Psoas muscle (tissue), 8 donors: Measurements from ENCODE around the gene HOXC5. TPM values are rescaled to one million over a fixed set of nuclear protein-coding genes. Genes with fewer than 3 reads are reported as not detected.

ENCODE experiments used
- ATAC-seq, 4 donors: fragments of 200-7000 bp; cut with Tn5 transposase; one replicate each; pipeline ENCODE4 v1.9.1; 2020; ENCODE audit warnings: moderate library complexity in 3 of 4, mild to moderate bottlenecking in 2 of 4
- DNase-seq, 2 donors: peaks; one replicate each; pipeline ENCODE4 v3.0.0-alpha.2; 2020
- H3K27ac ChIP-seq: fragments of 200-600 bp; one replicate; pipeline ENCODE4 v1.8.0; 2022
- H3K27me3 ChIP-seq, 3 donors: fragments of 200-600 bp in 1 of 3; one replicate each; pipeline versions ENCODE4 v1.6.1 to v1.8.0; 2013 to 2022; ENCODE audit warnings: low read length in 2 of 3, mild to moderate bottlenecking in 2 of 3, moderate library complexity in 1 of 3; ENCODE audit not compliant: insufficient read depth in 3 of 3
- H3K36me3 ChIP-seq, 2 donors: fragments of 200-600 bp in 1 of 2; one replicate each; pipeline versions ENCODE4 v1.6.1 to v1.8.0; 2013 to 2022; ENCODE audit warnings: low read depth in 1 of 2, mild to moderate bottlenecking in 1 of 2, moderate library complexity in 1 of 2; ENCODE audit not compliant: insufficient read depth in 1 of 2
- H3K4me1 ChIP-seq: fragments of 200-600 bp; one replicate; pipeline ENCODE4 v1.8.0; 2022
- H3K4me3 ChIP-seq: fragments of 200-600 bp; one replicate; pipeline ENCODE4 v1.8.0; 2022; ENCODE audit warnings: mild to moderate bottlenecking
- H3K9me3 ChIP-seq: fragments of 200-600 bp; one replicate; pipeline ENCODE4 v1.8.0; 2022
- CTCF ChIP-seq: fragments of 200-600 bp; IDR thresholded peaks from one replicate; pipeline ENCODE4 v1.8.0; 2022; ENCODE audit warnings: antibody characterized with exemption
- WGBS, 3 donors: extraction: QIAGEN DNeasy Blood & Tissue Kit; methylation state at CpG; one replicate each; pipeline versions ENCODE4 v1.1.6 to v1.1.7; 2013; 5-methylcytosine and 5-hydroxymethylcytosine counted together
- intact Hi-C, 2 donors: fragments of 100-400 bp; cut with DNase I; formaldehyde crosslinking; loops; one replicate each; pipeline versions ENCODE4 v1.11.0 to v1.14.2; 2022
- polyA plus RNA-seq, 3 donors: library from polyadenylated mRNA; stranded (reverse); fragments of 200-250 nt; gene quantifications; one replicate each; pipeline ENCODE4 v1.2.3, GENCODE V29; 2013
- total RNA-seq, 4 donors: library from RNA; stranded (reverse); fragmentation: NEBNext Ultra II Directional in 2 of 4; extraction: Animal tissue kit (Norgen Biotek cat#: 25700) in 2 of 4; gene quantifications; one replicate each; pipeline versions ENCODE4 v1.2.1 to v1.2.4, GENCODE V29; 2021 to 2023
- donor health status: healthy with polysubstance abuse.
- donor health status: DM: no; HTN: no; CAD: no; lungs with moderate emphysema.
- donor health status: Bipolar disorder and iron deficiency.
- donor health status: healthy.
- donor health status: DM: yes; HTN: yes; CAD: no.
- donor health status: DM: no; HTN: no; CAD: no.
- donor health status: DM: no; HTN: no; CAD: no.
- donor health status: DM: yes; HTN: yes; CAD: no.

The HOXC5 gene
- total and polyA plus RNA-seq, 7 donors: 0.03 to 3.3 (median 0.58) TPM

DNA sequence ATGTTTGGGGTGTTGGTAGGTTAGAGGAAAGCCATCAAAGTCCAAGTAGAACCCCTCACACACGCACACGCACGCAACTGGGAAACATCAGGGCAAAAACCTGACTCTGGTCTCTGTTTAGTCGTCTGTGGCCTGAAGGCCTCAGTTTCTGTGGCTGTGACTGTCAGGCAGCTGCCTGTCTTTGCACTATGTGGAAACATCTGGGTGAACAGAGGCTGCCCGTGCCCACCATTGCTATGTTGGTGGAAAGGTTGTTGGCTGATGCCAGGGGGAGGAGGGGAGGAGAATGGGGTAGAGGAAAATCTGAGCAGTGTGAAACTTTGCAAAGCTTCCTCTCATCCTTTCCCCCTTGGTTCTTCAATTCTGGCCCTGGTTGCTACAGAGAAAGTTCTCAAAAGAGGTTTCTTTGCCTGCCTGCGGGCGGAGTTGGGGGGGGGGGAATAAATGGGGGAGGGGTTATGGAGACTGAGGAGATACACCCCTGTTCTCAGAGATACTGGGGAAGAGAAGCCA, 40.4 kb upstream of the HOXC5 start:
- no peak for TF ChIP-seq CTCF
- Histone ChIP-seq H3K4me1 (peaks cover 41% of the 10 kb centered on the region), H3K27me3 (peaks cover 0 to 3% (median 0%) of the 10 kb centered on the region in 3 donors), H3K27ac (peak overlapping the region; percentile 95), H3K36me3 (no peaks in the 10 kb centered on the region), H3K9me3 (no peaks in the 10 kb centered on the region), H3K4me3 (peak overlapping the region; percentile 79)
- WGBS, 3 donors: 52 to 58% (median 54%) methylated on average over 7 of the region's 7 CpGs
- DNase-seq (no peak), ATAC-seq (no peak)
- intact Hi-C loops: no loop called here

GRCh38 chr12:53993162-53994008, 39.5 kb upstream of the HOXC5 start:
- H3K4me1 ChIP-seq: peaks cover 36% of the 10 kb centered on the region
- WGBS, 3 donors: 11 to 26% (median 18%) methylated on average over 18 of the region's 18 CpGs
- DNase-seq: no peak
- no peaks in the 10 kb centered on the region for H3K9me3 ChIP-seq
- intact Hi-C loops: no loop called here
- H3K36me3 ChIP-seq: no peaks in the 10 kb centered on the region
- H3K27me3 ChIP-seq: peaks cover 0 to 3% (median 0%) of the 10 kb centered on the region in 3 donors
- TF ChIP-seq CTCF: no peak
- ATAC-seq: no peak
- H3K27ac ChIP-seq: peak overlapping the region; percentile 95
- H3K4me3 ChIP-seq: peak overlapping the region; percentile 78

GRCh38 chr12:53994009-53994263, 38.9 kb upstream of the HOXC5 start:
- WGBS, 3 donors: 2 to 3% (median 3%) methylated on average over 16 to 19 of the region's 19 CpGs
- no peak for TF ChIP-seq CTCF
- H3K36me3 ChIP-seq: no peaks in the 10 kb centered on the region
- ATAC-seq (no peak), DNase-seq (no peak)
- H3K4me3 ChIP-seq: peak overlapping the region; percentile 78
- peaks cover 0 to 3% (median 0%) of the 10 kb centered on the region in 3 donors for H3K27me3 ChIP-seq
- intact Hi-C loops: no loop called here
- H3K4me1 ChIP-seq: peaks cover 35% of the 10 kb centered on the region
- no peaks in the 10 kb centered on the region for H3K9me3 ChIP-seq
- H3K27ac ChIP-seq: peak overlapping the region; percentile 95

DNA sequence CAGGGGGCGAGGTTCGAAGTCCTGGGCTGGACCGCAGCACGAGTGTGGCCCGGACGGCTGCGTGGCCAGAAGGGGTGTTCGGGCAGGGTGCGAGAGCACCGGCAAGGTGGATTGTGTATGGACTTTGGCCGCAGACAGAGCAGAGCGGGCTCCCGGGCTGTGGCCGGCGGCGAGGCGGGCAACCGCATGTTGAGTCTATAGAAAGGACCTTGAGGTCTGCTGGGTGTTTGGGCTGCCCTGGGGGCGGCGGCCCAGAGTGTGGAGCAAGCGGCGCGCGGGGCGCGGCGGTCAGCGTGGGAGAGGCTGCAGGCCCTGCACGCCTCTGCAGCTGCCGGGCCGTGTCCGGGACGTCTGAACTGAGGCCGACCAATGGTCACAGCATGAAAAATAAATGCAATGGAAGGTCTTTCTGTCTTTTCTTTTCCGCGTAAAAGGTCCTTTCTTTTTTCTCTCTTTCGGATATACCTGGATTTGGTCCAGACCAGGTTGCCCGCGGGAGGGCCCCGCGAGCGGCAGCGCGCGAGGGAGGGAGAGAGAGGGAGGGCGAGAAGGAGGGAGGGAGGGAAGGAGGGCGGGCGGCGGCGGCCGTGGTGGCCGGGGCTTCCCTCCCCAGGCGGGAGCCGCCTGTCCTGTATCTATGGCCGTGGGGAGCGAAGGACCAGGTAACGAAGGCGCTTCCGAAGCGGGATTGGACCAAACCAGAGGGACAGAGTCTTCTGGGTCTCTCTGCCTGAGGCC, 38.4 kb upstream of the HOXC5 start:
- no peaks in the 10 kb centered on the region for H3K9me3 ChIP-seq
- WGBS, 3 donors: 1 to 2% (median 1%) methylated on average over 46 to 60 of the region's 60 CpGs
- peak overlapping the region; percentile 78 for H3K4me3 ChIP-seq
- H3K27ac ChIP-seq: peak overlapping the region; percentile 95
- TF ChIP-seq CTCF: no peak
- H3K4me1 ChIP-seq: peaks cover 31% of the 10 kb centered on the region
- peaks cover 0 to 3% (median 0%) of the 10 kb centered on the region in 3 donors for H3K27me3 ChIP-seq
- intact Hi-C loops: no loop called here
- no peak for DNase-seq
- ATAC-seq: peak; percentile 47 to 52 (median 48)
- no peaks in the 10 kb centered on the region for H3K36me3 ChIP-seq
